ENCODE results near the gene TP53BP2.

DNA sequence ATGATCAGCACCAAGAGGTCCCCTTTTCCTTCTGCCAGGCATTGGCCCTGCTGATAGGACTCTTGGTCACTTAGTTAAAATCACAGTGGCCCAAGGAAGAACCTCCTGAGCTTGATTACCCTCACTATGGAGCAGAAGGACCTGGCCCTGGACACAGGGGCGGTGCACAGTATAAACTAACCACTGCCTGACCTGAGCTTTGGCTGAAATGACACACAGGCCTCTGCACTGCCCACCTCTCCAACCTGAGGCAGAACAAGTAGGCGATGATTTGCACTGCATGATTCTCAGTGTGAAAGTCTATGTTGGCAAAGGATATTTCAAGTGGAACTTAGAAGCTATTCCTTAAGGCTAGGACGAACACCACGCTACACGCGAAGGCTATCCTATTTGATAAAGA lies 84.9 kb downstream of the TP53BP2 start:
- no peak for TF ChIP-seq GATA3 (IDR thresholded peaks at IDR 0.05; ENCODE audit: low read depth, low read length)
- TF ChIP-seq GATA2 (IDR thresholded peaks at IDR 0.05; ENCODE audit: low read depth, low read length): no peak

Data from SH-SY5Y (cell line).